IMR-90 (cell line): Measurements from ENCODE around the gene KANSL1L. TPM values are rescaled to one million over a fixed set of nuclear protein-coding genes. Genes with fewer than 3 reads are reported as not detected.

ENCODE experiments used
- ATAC-seq: fragments of 200-7000 bp; cut with Tn5 transposase; 2 replicates; pipeline ENCODE4 v1.9.1; 2020; ENCODE audit warnings: low read depth, mild to moderate bottlenecking, moderate library complexity
- BruUV-seq: library from RNA; stranded (reverse); fragments of 400-500 nt; replicated peaks from 2 replicates; lab custom pipeline; 2021; lab: Mats Ljungman, UMichigan
- CTCF ChIA-PET: fragments of 300-600 bp; formaldehyde crosslinking; extraction: SDS; loops from one replicate; lab custom pipeline; 2021; ENCODE audit warnings: antibody characterized with exemption; lab: Yijun Ruan, JAX
- POLR2A ChIA-PET: fragments of 300-600 bp; sonication (Branson Sonifier 250); formaldehyde crosslinking; loops from one replicate; lab custom pipeline; 2022; ENCODE audit warnings: antibody characterized with exemption; ENCODE audit not compliant: unreplicated experiment; lab: Charles Lee
- DNase-seq: peaks from one replicate; pipeline ENCODE4 v3.0.0; 2013
- H2AFZ ChIP-seq: replicated peaks from 2 replicates; pipeline ENCODE3; 2013; ENCODE audit warnings: low read length, mild to moderate bottlenecking; ENCODE audit not compliant: poor library complexity
- H2AK5ac ChIP-seq: 2 replicates; pipeline ENCODE4 v1.6.1; 2013; ENCODE audit warnings: low read depth, low read length, inconsistent platforms
- H2AK9ac ChIP-seq: replicated peaks from 2 replicates; pipeline ENCODE3; 2013; ENCODE audit warnings: mild to moderate bottlenecking, low read depth, low read length, moderate library complexity; ENCODE audit not compliant: poor library complexity
- H2BK120ac ChIP-seq: 2 replicates; pipeline ENCODE4 v1.6.1; 2013; ENCODE audit warnings: low read depth, low read length, inconsistent platforms
- H2BK15ac ChIP-seq: 3 replicates; pipeline ENCODE4 v1.6.1; 2013; ENCODE audit warnings: low read depth, low read length, inconsistent platforms
- H2BK20ac ChIP-seq: 2 replicates; pipeline ENCODE4 v1.6.1; 2013; ENCODE audit warnings: low read depth, mild to moderate bottlenecking, inconsistent platforms, low read length, moderate library complexity
- H2BK5ac ChIP-seq: 2 replicates; pipeline ENCODE4 v1.6.1; 2013; ENCODE audit warnings: mild to moderate bottlenecking, low read depth, low read length, inconsistent platforms; ENCODE audit not compliant: poor library complexity, severe bottlenecking
- H3K14ac ChIP-seq: replicated peaks from 2 replicates; pipeline ENCODE4 v1.6.1; 2013; ENCODE audit warnings: low read depth, low read length, inconsistent platforms
- H3K18ac ChIP-seq: 2 replicates; pipeline ENCODE4 v1.6.1; 2013; ENCODE audit warnings: low read depth, low read length, control low read depth
- H3K23ac ChIP-seq: 2 replicates; pipeline ENCODE4 v1.6.1; 2013; ENCODE audit warnings: low read depth, low read length, inconsistent platforms
- H3K27ac ChIP-seq: 2 replicates; pipeline ENCODE4 v1.5.1; 2013; ENCODE audit warnings: mild to moderate bottlenecking, control low read depth, low read length; ENCODE audit not compliant: insufficient read depth
- H3K27me3 ChIP-seq: 2 replicates; pipeline ENCODE4 v1.6.1; 2013; ENCODE audit warnings: low read length; ENCODE audit not compliant: control insufficient read depth, insufficient read depth
- H3K36me3 ChIP-seq: 2 replicates; pipeline ENCODE4 v1.6.1; 2013; ENCODE audit warnings: low read length, mixed read lengths; ENCODE audit not compliant: control insufficient read depth, insufficient read depth
- H3K4ac ChIP-seq: 2 replicates; pipeline ENCODE4 v1.6.1; 2013; ENCODE audit warnings: low read depth, low read length, inconsistent platforms
- H3K4me1 ChIP-seq: 2 replicates; pipeline ENCODE4 v1.6.1; 2013; ENCODE audit warnings: low read length, mixed read lengths; ENCODE audit not compliant: control insufficient read depth, insufficient read depth
- H3K4me2 ChIP-seq: 2 replicates; pipeline ENCODE4 v1.6.1; 2013; ENCODE audit warnings: low read depth, mild to moderate bottlenecking, control low read depth, low read length, moderate library complexity
- H3K4me3 ChIP-seq: 2 replicates; pipeline ENCODE4 v1.5.1; 2013; ENCODE audit warnings: low read depth, mild to moderate bottlenecking, control low read depth, low read length, moderate library complexity; ENCODE audit not compliant: insufficient read depth
- H3K56ac ChIP-seq: 2 replicates; pipeline ENCODE4 v1.6.1; 2013; ENCODE audit warnings: low read length, inconsistent platforms; ENCODE audit not compliant: insufficient read depth; ENCODE audit errors: extremely low read depth
- H3K79me1 ChIP-seq, 2 experiments: 2 replicates each; pipeline ENCODE4 v1.6.1; 2013; ENCODE audit warnings: low read length in 2 of 2, inconsistent platforms in 1 of 2, low read depth in 1 of 2
- H3K9ac ChIP-seq: 2 replicates; pipeline ENCODE4 v1.6.1; 2013; ENCODE audit warnings: low read depth, low read length, control low read depth
- H3K9me1 ChIP-seq: 2 replicates; pipeline ENCODE4 v1.6.1; 2013; ENCODE audit warnings: low read length, inconsistent platforms; ENCODE audit not compliant: insufficient read depth
- H3K9me3 ChIP-seq: 2 replicates; pipeline ENCODE4 v1.6.1; 2013; ENCODE audit warnings: low read length; ENCODE audit not compliant: control insufficient read depth, insufficient read depth
- H4K20me1 ChIP-seq: 2 replicates; pipeline ENCODE4 v1.6.1; 2013; ENCODE audit warnings: low read length, inconsistent platforms; ENCODE audit not compliant: insufficient read depth
- H4K5ac ChIP-seq: 2 replicates; pipeline ENCODE4 v1.6.1; 2013; ENCODE audit warnings: mild to moderate bottlenecking, low read depth, low read length, control low read depth
- H4K8ac ChIP-seq, 2 experiments: 2 replicates each; pipeline ENCODE4 v1.6.1; 2013; ENCODE audit warnings: low read depth in 2 of 2, low read length in 2 of 2, control low read depth in 1 of 2, inconsistent platforms in 1 of 2
- H4K91ac ChIP-seq: 2 replicates; pipeline ENCODE4 v1.6.1; 2013; ENCODE audit warnings: low read depth, low read length, inconsistent platforms; ENCODE audit not compliant: insufficient read depth
- BHLHE40 ChIP-seq: fragments of 150-350 bp; IDR thresholded peaks from 2 replicates; pipeline ENCODE4 v1.6.1; 2016; ENCODE audit warnings: mild to moderate bottlenecking, low read depth, low read length
- CHD1 ChIP-seq: IDR thresholded peaks from 2 replicates; pipeline ENCODE4 v1.6.1; 2012; ENCODE audit warnings: low read depth, low read length, improper control_type of control experiment
- FOS ChIP-seq: fragments of 150-350 bp; IDR thresholded peaks from 2 replicates; pipeline ENCODE4 v1.6.1; 2016; ENCODE audit warnings: low read depth, low read length
- MXI1 ChIP-seq: IDR thresholded peaks from 2 replicates; pipeline ENCODE4 v1.6.1; 2012; ENCODE audit warnings: low read depth, mild to moderate bottlenecking, low read length, moderate library complexity, borderline replicate concordance
- NFE2L2 ChIP-seq: fragments of 150-350 bp; IDR thresholded peaks from 2 replicates; pipeline ENCODE4 v1.6.1; 2016; ENCODE audit warnings: low read depth, mild to moderate bottlenecking, low read length
- RCOR1 ChIP-seq: IDR thresholded peaks from 2 replicates; pipeline ENCODE4 v1.6.1; 2012; ENCODE audit warnings: mild to moderate bottlenecking, low read length, improper control_type of control experiment; ENCODE audit not compliant: insufficient replicate concordance
- RFX5 ChIP-seq: IDR thresholded peaks from 2 replicates; pipeline ENCODE4 v1.8.0; 2012; ENCODE audit warnings: low read depth, mild to moderate bottlenecking, low read length, moderate library complexity
- SMC3 ChIP-seq: fragments of 150-350 bp; IDR thresholded peaks from 2 replicates; pipeline ENCODE4 v1.6.1; 2016; ENCODE audit warnings: low read depth, mild to moderate bottlenecking, antibody characterized with exemption, low read length, moderate library complexity
- WGBS, 2 experiments: methylation state at CpG; one replicate each; pipeline versions ENCODE4 v1.1.5 to v1.1.7; 2013; ENCODE audit warnings: missing lambda C conversion rate in 2 of 2; ENCODE audit not compliant: insufficient read length in 1 of 2; ENCODE audit errors: extremely low coverage in 2 of 2; 5-methylcytosine and 5-hydroxymethylcytosine counted together
- dilution Hi-C: fragments of 300-500 bp; cut with HindIII; formaldehyde crosslinking; loops from one replicate; pipeline ENCODE4 v1.14.3; 2018; ENCODE audit warnings: low sequenced_read_pairs; ENCODE audit not compliant: unreplicated experiment
- in situ Hi-C: fragments of 300-500 bp; cut with MboI; formaldehyde crosslinking; loops from 3 replicates; pipeline ENCODE4 v1.14.3; 2019; ENCODE audit warnings: low sequenced_read_pairs, inconsistent platforms, mixed read lengths
- intact Hi-C: fragments of 100-400 bp; cut with micrococcal nuclease; formaldehyde crosslinking; loops from 2 replicates; pipeline ENCODE4 v1.10.0; 2022
- polyA plus RNA-seq, 3 experiments: library from polyadenylated mRNA; depleted of rRNA; stranded (reverse); fragments of >200 nt; gene quantifications; 2 replicates each; pipeline ENCODE4 v1.2.3, GENCODE V29; 2012; ENCODE audit warnings: low replicate concordance in 1 of 3
- total RNA-seq: library from RNA; depleted of rRNA; stranded (reverse); fragments of >200 nt; gene quantifications from 2 replicates; pipeline ENCODE4 v1.2.3, GENCODE V29; 2012
- TF ChIP-seq, protein P1 (sequence below): conservative IDR thresholded peaks from 2 replicates; pipeline ENCODE4 v1.5.1; 2012; ENCODE audit warnings: mild to moderate bottlenecking, low read depth, low read length, improper control_type of control experiment
- TF ChIP-seq, protein P2 (sequence below): fragments of 150-350 bp; IDR thresholded peaks from 2 replicates; pipeline ENCODE4 v1.6.1; 2016; ENCODE audit warnings: low read depth, mild to moderate bottlenecking, low read length, moderate library complexity, borderline replicate concordance
- TF ChIP-seq, protein P3 (sequence below): fragments of 150-350 bp; IDR thresholded peaks from 2 replicates; pipeline ENCODE4 v1.6.1; 2017; ENCODE audit warnings: mild to moderate bottlenecking, antibody characterized with exemption, low read length, low read depth

Gene KANSL1L
- total and polyA plus RNA-seq, 2 of the 4 experiments (the other 2 are of a cell fraction): 3.1 to 7.2 TPM

DNA sequence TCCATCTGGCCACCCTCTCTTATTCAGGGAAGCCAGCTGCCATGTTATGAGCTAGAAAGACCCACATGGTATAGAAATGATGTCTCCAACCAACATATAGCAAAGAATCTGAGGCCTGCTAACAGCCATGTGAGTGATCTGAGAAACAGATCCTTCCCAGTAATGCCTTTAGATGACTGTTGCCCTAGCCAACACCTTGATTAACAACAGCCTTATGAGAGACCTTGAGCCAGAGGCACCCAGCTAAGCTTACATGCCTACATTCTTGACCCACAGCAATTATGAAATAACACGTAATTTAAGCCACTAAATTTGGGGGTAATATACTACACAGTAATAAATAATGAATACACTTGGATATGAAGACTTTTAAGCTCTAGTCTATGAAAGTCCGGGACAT is 13.0 kb downstream of the KANSL1L start:
- Histone ChIP-seq H3K14ac (no peak overlapping the region), H3K23ac (no peak overlapping the region), H3K9me1 (no peaks in the 10 kb centered on the region), H2BK5ac (no peak overlapping the region), H2AK9ac (no peak overlapping the region), H3K4me3 (no peak overlapping the region), H3K56ac (no peak overlapping the region), H3K4me2 (no peak overlapping the region), H2AFZ (no peak overlapping the region), H2BK15ac (no peak overlapping the region), H3K9ac (no peak overlapping the region), H4K20me1 (no peaks in the 10 kb centered on the region), H3K27me3 (no peaks in the 10 kb centered on the region), H3K4me1 (peaks cover 2% of the 10 kb centered on the region; the same call in 1 of the 2 replicates), H2AK5ac (no peak overlapping the region), H4K8ac (no peak overlapping the region), H4K91ac (no peak overlapping the region), H3K79me1 (peaks cover 10 to 16% of the 10 kb centered on the region in 2 experiments), H4K5ac (no peak overlapping the region), H3K9me3 (no peaks in the 10 kb centered on the region), H2BK120ac (no peak overlapping the region), H3K36me3 (no peaks in the 10 kb centered on the region), H2BK20ac (no peak overlapping the region), H3K18ac (no peak overlapping the region), H3K4ac (no peak overlapping the region), H3K27ac (no peak overlapping the region)
- ATAC-seq: no peak
- ChIA-PET CTCF (interaction anchor here (0.7 to 0.9 kb wide), 2 partner anchors 37 to 1753 kb away, joined by 3 read pairs; no protein-coding TSS in a partner anchor), POLR2A (no interaction called here)
- intact Hi-C loops (no loop called here), dilution Hi-C loops (no loop called here), in situ Hi-C loops (no loop called here)
- no peak for DNase-seq
- no TSS peak for BruUV-seq
- TF ChIP-seq BHLHE40 (no peak), FOS (no peak), RCOR1 (no peak), RFX5 (no peak), NFE2L2 (no peak), MXI1 (no peak), CHD1 (no peak), SMC3 (no peak)
- TF ChIP-seq, protein P1, sequence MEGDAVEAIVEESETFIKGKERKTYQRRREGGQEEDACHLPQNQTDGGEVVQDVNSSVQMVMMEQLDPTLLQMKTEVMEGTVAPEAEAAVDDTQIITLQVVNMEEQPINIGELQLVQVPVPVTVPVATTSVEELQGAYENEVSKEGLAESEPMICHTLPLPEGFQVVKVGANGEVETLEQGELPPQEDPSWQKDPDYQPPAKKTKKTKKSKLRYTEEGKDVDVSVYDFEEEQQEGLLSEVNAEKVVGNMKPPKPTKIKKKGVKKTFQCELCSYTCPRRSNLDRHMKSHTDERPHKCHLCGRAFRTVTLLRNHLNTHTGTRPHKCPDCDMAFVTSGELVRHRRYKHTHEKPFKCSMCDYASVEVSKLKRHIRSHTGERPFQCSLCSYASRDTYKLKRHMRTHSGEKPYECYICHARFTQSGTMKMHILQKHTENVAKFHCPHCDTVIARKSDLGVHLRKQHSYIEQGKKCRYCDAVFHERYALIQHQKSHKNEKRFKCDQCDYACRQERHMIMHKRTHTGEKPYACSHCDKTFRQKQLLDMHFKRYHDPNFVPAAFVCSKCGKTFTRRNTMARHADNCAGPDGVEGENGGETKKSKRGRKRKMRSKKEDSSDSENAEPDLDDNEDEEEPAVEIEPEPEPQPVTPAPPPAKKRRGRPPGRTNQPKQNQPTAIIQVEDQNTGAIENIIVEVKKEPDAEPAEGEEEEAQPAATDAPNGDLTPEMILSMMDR: no peak
- TF ChIP-seq, protein P2, sequence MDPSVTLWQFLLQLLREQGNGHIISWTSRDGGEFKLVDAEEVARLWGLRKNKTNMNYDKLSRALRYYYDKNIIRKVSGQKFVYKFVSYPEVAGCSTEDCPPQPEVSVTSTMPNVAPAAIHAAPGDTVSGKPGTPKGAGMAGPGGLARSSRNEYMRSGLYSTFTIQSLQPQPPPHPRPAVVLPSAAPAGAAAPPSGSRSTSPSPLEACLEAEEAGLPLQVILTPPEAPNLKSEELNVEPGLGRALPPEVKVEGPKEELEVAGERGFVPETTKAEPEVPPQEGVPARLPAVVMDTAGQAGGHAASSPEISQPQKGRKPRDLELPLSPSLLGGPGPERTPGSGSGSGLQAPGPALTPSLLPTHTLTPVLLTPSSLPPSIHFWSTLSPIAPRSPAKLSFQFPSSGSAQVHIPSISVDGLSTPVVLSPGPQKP: no peak
- TF ChIP-seq, protein P3, sequence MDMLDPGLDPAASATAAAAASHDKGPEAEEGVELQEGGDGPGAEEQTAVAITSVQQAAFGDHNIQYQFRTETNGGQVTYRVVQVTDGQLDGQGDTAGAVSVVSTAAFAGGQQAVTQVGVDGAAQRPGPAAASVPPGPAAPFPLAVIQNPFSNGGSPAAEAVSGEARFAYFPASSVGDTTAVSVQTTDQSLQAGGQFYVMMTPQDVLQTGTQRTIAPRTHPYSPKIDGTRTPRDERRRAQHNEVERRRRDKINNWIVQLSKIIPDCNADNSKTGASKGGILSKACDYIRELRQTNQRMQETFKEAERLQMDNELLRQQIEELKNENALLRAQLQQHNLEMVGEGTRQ: no peak
- WGBS, 2 experiments: no CpG with 5 or more reads among the region's 2 CpGs
